NCI-H748 (cell line): Measurements from ENCODE around the gene CCDC184.
"Not testable (repeated sequence)": the region's sequence is repeated elsewhere in the genome, so short reads cannot be mapped to it uniquely, and the experiment has no call there.

ENCODE experiments used
- DNase-seq: peaks from one replicate; lab custom pipeline; 2025; ENCODE audit not compliant: unreplicated experiment; lab: John Stamatoyannopoulos, UW

CCDC184 gene

GRCh38 chr12:48201516-48201915 lies 18.1 kb downstream of the CCDC184 start:
- no peak for DNase-seq

GRCh38 chr12:48202766-48203165 lies 19.3 kb downstream of the CCDC184 start:
- no peak for DNase-seq

GRCh38 chr12:48203192-48203591 lies 19.7 kb downstream of the CCDC184 start, which contains the start of gene OR10AD1:
Gene OR10AD1 (minus strand): TSS chr12:48203292. CDS start chr12:48203292, 0 bp downstream.
- DNase-seq: no peak

GRCh38 chr12:48209495-48209894 lies 26.1 kb downstream of the CCDC184 start:
- not testable (repeated sequence) for DNase-seq

- DNase-seq: no peak
These were observed 33.3 kb downstream of the CCDC184 start for GRCh38 chr12:48216785-48217184.

GRCh38 chr12:48219631-48220030 lies 36.2 kb downstream of the CCDC184 start:
- no peak for DNase-seq

GRCh38 chr12:48220701-48221100 lies 37.3 kb downstream of the CCDC184 start:
- no peak for DNase-seq

GRCh38 chr12:48221645-48222044 lies 38.2 kb downstream of the CCDC184 start:
- DNase-seq: no peak

- DNase-seq: not testable (repeated sequence)
These were observed 41.1 kb downstream of the CCDC184 start for GRCh38 chr12:48224533-48224932.

GRCh38 chr12:48231169-48231958 lies 47.9 kb downstream of the CCDC184 start:
- not testable (repeated sequence) for DNase-seq
